GM12873 (cell line): Measurements from ENCODE around the gene ITIH4.

Source experiments
- TF ChIP-seq, protein P1 (sequence below): IDR thresholded peaks from 2 replicates; pipeline ENCODE4 v1.5.1; 2012; ENCODE audit warnings: low read depth, mild to moderate bottlenecking, moderate library complexity, low read length, control low read depth; ENCODE audit not compliant: insufficient read depth; ENCODE audit errors: missing control alignments

Gene ITIH4

GRCh38 chr3:52810923-52811322 lies 19.5 kb downstream of the ITIH4 start:
- TF ChIP-seq, protein P1, sequence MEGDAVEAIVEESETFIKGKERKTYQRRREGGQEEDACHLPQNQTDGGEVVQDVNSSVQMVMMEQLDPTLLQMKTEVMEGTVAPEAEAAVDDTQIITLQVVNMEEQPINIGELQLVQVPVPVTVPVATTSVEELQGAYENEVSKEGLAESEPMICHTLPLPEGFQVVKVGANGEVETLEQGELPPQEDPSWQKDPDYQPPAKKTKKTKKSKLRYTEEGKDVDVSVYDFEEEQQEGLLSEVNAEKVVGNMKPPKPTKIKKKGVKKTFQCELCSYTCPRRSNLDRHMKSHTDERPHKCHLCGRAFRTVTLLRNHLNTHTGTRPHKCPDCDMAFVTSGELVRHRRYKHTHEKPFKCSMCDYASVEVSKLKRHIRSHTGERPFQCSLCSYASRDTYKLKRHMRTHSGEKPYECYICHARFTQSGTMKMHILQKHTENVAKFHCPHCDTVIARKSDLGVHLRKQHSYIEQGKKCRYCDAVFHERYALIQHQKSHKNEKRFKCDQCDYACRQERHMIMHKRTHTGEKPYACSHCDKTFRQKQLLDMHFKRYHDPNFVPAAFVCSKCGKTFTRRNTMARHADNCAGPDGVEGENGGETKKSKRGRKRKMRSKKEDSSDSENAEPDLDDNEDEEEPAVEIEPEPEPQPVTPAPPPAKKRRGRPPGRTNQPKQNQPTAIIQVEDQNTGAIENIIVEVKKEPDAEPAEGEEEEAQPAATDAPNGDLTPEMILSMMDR = no peak

DNA sequence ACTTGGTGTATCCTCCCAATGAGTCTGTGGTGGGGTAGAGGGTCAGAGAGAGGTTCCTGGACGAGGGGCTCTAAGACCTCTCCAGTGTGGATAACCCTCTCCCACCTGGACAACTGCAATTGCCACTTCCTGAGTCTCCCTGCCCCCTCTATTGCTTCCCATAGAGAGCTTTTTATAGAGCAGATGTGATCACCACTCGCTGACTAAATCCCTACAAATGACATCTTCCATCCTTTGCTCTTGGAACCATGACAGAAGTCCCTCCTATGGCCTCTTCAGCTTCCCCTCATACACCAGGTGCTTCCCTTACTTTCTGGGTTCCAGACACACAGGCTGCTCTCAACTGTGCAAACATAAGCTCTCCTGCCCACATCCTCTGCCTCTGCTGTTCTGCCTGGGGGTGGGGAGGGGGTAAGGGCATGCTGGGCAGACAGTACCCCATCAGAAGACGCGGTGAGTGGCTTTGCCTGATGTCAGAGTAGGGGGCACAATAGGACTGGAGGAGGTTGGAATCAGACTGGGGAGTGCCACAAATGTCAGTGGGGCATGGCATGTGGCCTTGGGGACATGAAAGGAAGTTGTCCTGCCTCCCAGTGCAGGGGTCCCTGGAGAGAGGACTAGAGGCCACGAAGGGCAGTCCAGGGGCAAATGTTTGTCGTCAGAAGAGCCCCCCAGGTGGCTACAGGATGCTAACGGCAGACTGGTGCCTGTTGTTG lies 20.7 kb downstream of the ITIH4 start:
- TF ChIP-seq, protein P1 = no peak

- TF ChIP-seq, protein P1 = no peak
Observed at GRCh38 chr3:52809149-52809548, 21.3 kb downstream of the ITIH4 start.

GRCh38 chr3:52805270-52806039 lies 25.0 kb downstream of the ITIH4 start:
- TF ChIP-seq, protein P1 = no peak

- TF ChIP-seq, protein P1 = no peak
Observed at GRCh38 chr3:52801839-52802238, 28.6 kb downstream of the ITIH4 start.

DNA sequence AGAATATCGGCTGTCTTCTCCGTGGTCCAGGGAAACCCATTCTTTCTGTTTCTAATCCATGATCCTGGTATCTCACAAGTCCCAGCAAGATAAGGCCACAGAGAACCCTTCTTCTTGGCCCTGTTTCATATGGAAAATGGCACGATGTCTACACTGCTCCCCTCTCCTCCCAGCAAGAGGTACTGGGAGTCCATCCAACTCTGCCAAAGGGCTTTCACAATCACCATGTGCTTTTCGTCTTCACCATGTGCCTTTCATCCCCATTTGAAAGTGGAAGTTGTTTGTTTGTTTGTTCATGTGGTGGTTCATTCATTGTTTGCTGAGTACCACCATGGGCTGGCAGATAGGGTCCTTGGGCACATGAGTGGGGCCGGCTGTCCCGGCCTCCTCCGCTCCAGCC lies 30.4 kb downstream of the ITIH4 start:
- TF ChIP-seq, protein P1 = no peak

DNA sequence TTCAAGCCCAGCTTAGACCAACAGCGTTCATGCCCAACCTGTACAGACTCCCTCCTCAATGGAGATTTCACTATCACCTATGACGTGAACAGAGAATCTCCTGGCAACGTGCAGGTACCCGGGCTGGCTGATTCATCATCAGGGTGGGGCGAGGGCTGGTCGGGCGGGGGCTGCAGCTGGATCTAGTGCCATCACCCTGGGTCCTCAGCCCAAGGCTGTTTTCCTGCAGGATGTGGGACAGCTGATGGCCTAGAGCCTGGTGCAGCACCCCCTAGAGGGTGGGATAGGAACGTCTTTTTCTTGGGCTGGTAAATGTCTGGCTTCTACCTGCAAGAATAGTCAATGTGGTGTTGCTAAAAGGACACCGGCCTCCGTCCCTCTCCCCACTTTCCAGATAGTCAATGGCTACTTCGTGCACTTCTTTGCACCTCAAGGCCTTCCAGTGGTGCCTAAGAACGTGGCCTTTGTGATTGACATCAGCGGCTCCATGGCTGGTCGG lies 31.4 kb downstream of the ITIH4 start:
- TF ChIP-seq, protein P1 = peak; percentile 80
